ENCODE results near the gene RXRB. TPM values are rescaled to one million over a fixed set of nuclear protein-coding genes. Genes with fewer than 3 reads are reported as not detected.

RXRB gene
- total RNA-seq, 1 donor: 19.2 TPM

- TF ChIP-seq CTCF (IDR thresholded peaks at IDR 0.05; ENCODE audit: extremely low read depth, low read depth, low read length): no peak
These were observed 33.7 kb downstream of the RXRB start for GRCh38 chr6:33166811-33167210.

GRCh38 chr6:33166363-33166762, 34.1 kb downstream of the RXRB start:
- H3K9me3 ChIP-seq (ENCODE audit: low read depth, low read length): no peaks in the 10 kb centered on the region
- H3K79me2 ChIP-seq (ENCODE audit: insufficient read depth, low read length): no peaks in the 10 kb centered on the region
- H3K4me3 ChIP-seq (ENCODE audit: insufficient read depth, low read length): no peak overlapping the region
- H3K36me3 ChIP-seq (ENCODE audit: insufficient read depth, low read length): no peaks in the 10 kb centered on the region
- no peak overlapping the region for H2AFZ ChIP-seq (ENCODE audit: low read length)
- no peak overlapping the region for H3K4me2 ChIP-seq (ENCODE audit: insufficient read depth, low read length)
- H3K4me1 ChIP-seq (ENCODE audit: insufficient read depth, low read length): peaks cover 10% of the 10 kb centered on the region
- TF ChIP-seq CTCF (IDR thresholded peaks at IDR 0.05; ENCODE audit: extremely low read depth, low read depth, low read length): no peak
- H4K20me1 ChIP-seq (ENCODE audit: insufficient read depth, low read length): no peaks in the 10 kb centered on the region
- peak; percentile 37 for DNase-seq (ENCODE audit: insufficient read length, low spot score, missing footprints)
- no peaks in the 10 kb centered on the region for H3K27me3 ChIP-seq (ENCODE audit: insufficient read depth, low read length)
- no peak overlapping the region for H3K27ac ChIP-seq (ENCODE audit: low read depth, low read length)

More at GRCh38 chr6:33166811-33167210, 33.7 kb downstream of the RXRB start:
- H3K79me2 ChIP-seq (ENCODE audit: insufficient read depth, low read length): no peaks in the 10 kb centered on the region
- H3K36me3 ChIP-seq (ENCODE audit: insufficient read depth, low read length): no peaks in the 10 kb centered on the region
- H3K4me3 ChIP-seq (ENCODE audit: insufficient read depth, low read length): no peak overlapping the region
- no peak overlapping the region for H2AFZ ChIP-seq (ENCODE audit: low read length)
- peak; percentile 55 for DNase-seq (ENCODE audit: insufficient read length, low spot score, missing footprints)
- peaks cover 6% of the 10 kb centered on the region for H3K4me1 ChIP-seq (ENCODE audit: insufficient read depth, low read length)
- H4K20me1 ChIP-seq (ENCODE audit: insufficient read depth, low read length): no peaks in the 10 kb centered on the region
- no peak overlapping the region for H3K4me2 ChIP-seq (ENCODE audit: insufficient read depth, low read length)
- H3K9me3 ChIP-seq (ENCODE audit: low read depth, low read length): no peaks in the 10 kb centered on the region
- H3K27ac ChIP-seq (ENCODE audit: low read depth, low read length): no peak overlapping the region
- no peaks in the 10 kb centered on the region for H3K27me3 ChIP-seq (ENCODE audit: insufficient read depth, low read length)

- Histone ChIP-seq H3K4me1 (ENCODE audit: insufficient read depth, low read length) (peaks cover 17% of the 10 kb centered on the region), H4K20me1 (ENCODE audit: insufficient read depth, low read length) (no peaks in the 10 kb centered on the region), H3K4me3 (ENCODE audit: insufficient read depth, low read length) (no peak overlapping the region), H2AFZ (ENCODE audit: low read length) (no peak overlapping the region), H3K36me3 (ENCODE audit: insufficient read depth, low read length) (no peaks in the 10 kb centered on the region), H3K79me2 (ENCODE audit: insufficient read depth, low read length) (no peaks in the 10 kb centered on the region), H3K27me3 (ENCODE audit: insufficient read depth, low read length) (no peaks in the 10 kb centered on the region), H3K9me3 (ENCODE audit: low read depth, low read length) (no peaks in the 10 kb centered on the region), H3K4me2 (ENCODE audit: insufficient read depth, low read length) (no peak overlapping the region), H3K27ac (ENCODE audit: low read depth, low read length) (no peak overlapping the region)
- no peak for TF ChIP-seq CTCF (IDR thresholded peaks at IDR 0.05; ENCODE audit: extremely low read depth, low read depth, low read length)
- peak; percentile 68 for DNase-seq (ENCODE audit: insufficient read length, low spot score, missing footprints)
These were observed 34.7 kb downstream of the RXRB start for GRCh38 chr6:33165581-33166258.

GRCh38 chr6:33164665-33165373, 35.6 kb downstream of the RXRB start:
- no peak overlapping the region for H3K27ac ChIP-seq (ENCODE audit: low read depth, low read length)
- no peaks in the 10 kb centered on the region for H3K27me3 ChIP-seq (ENCODE audit: insufficient read depth, low read length)
- H4K20me1 ChIP-seq (ENCODE audit: insufficient read depth, low read length): no peaks in the 10 kb centered on the region
- no peak overlapping the region for H3K4me2 ChIP-seq (ENCODE audit: insufficient read depth, low read length)
- DNase-seq (ENCODE audit: insufficient read length, low spot score, missing footprints): peak; percentile 74
- TF ChIP-seq CTCF (IDR thresholded peaks at IDR 0.05; ENCODE audit: extremely low read depth, low read depth, low read length): no peak
- H3K4me1 ChIP-seq (ENCODE audit: insufficient read depth, low read length): peaks cover 20% of the 10 kb centered on the region
- no peaks in the 10 kb centered on the region for H3K36me3 ChIP-seq (ENCODE audit: insufficient read depth, low read length)
- no peak overlapping the region for H3K4me3 ChIP-seq (ENCODE audit: insufficient read depth, low read length)
- no peaks in the 10 kb centered on the region for H3K9me3 ChIP-seq (ENCODE audit: low read depth, low read length)
- H3K79me2 ChIP-seq (ENCODE audit: insufficient read depth, low read length): no peaks in the 10 kb centered on the region
- H2AFZ ChIP-seq (ENCODE audit: low read length): no peak overlapping the region

Data from osteoblast (primary cell).